Upper lobe of right lung (tissue), 1 donor: Measurements from ENCODE around the gene SLC36A3. TPM values are rescaled to one million over a fixed set of nuclear protein-coding genes. Genes with fewer than 3 reads are reported as not detected.

ENCODE experiments used
- ATAC-seq: fragments of 200-7000 bp; cut with Tn5 transposase; one replicate; pipeline ENCODE4 v1.9.1; 2020; ENCODE audit warnings: mild to moderate bottlenecking, moderate library complexity
- DNase-seq: peaks from one replicate; pipeline ENCODE4 v3.0.0-alpha.2; 2020
- H3K27ac ChIP-seq: fragments of 200-600 bp; one replicate; pipeline ENCODE4 v1.8.0; 2022
- H3K27me3 ChIP-seq: fragments of 200-600 bp; one replicate; pipeline ENCODE4 v1.8.0; 2022; ENCODE audit warnings: mild to moderate bottlenecking
- H3K36me3 ChIP-seq: fragments of 200-600 bp; one replicate; pipeline ENCODE4 v1.8.0; 2022
- H3K4me1 ChIP-seq: fragments of 200-600 bp; one replicate; pipeline ENCODE4 v1.8.0; 2022
- H3K4me3 ChIP-seq: fragments of 200-600 bp; one replicate; pipeline ENCODE4 v1.8.0; 2022; ENCODE audit warnings: mild to moderate bottlenecking
- H3K9me3 ChIP-seq: fragments of 200-600 bp; one replicate; pipeline ENCODE4 v1.8.0; 2022
- CTCF ChIP-seq: fragments of 200-600 bp; IDR thresholded peaks from one replicate; pipeline ENCODE4 v1.8.0; 2022; ENCODE audit warnings: antibody characterized with exemption
- intact Hi-C: fragments of 100-400 bp; cut with DNase I; formaldehyde crosslinking; loops from one replicate; pipeline ENCODE4 v1.11.0; 2022
- total RNA-seq: library from RNA; stranded (reverse); fragmentation: NEBNext Ultra II Directional; extraction: Animal tissue kit (Norgen Biotek cat#: 25700); gene quantifications from one replicate; pipeline ENCODE4 v1.2.1, GENCODE V29; 2021
- donor health status: DM: no; HTN: yes; CAD: no; lungs with severe emphysema.

SLC36A3 gene
- total RNA-seq, 1 donor from 2014 or later = not detected

- Histone ChIP-seq H3K27ac (no peak overlapping the region), H3K9me3 (no peaks in the 10 kb centered on the region), H3K4me1 (peaks cover 15% of the 10 kb centered on the region), H3K36me3 (no peaks in the 10 kb centered on the region), H3K27me3 (no peaks in the 10 kb centered on the region), H3K4me3 (peak overlapping the region; percentile 88)
- DNase-seq = no peak
- intact Hi-C loops = no loop called here
- no peak for ATAC-seq
- TF ChIP-seq CTCF = no peak
Measured at GRCh38 chr5:151254556-151254955, 49.0 kb downstream of the SLC36A3 start.

DNA sequence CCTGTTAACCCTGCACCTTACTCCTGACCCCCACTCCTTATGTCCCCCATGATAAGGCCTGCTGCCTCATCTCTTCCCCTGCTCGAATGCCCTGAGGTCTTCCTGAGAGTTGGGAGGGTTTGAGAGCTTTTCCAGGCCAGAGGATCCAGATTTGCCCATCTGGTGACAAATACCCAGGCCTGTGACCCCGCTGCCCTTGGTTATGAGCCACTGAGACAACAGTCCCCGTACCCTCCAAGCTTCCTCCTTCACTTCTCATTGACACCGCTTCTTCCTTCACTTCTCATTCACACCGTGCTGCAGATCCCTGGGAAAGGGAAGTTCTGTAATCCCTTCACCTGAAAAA is 50.0 kb downstream of the SLC36A3 start:
- intact Hi-C loops = no loop called here
- Histone ChIP-seq H3K4me3 (peak overlapping the region; percentile 88), H3K9me3 (no peaks in the 10 kb centered on the region), H3K27ac (peak overlapping the region; percentile 78), H3K4me1 (peaks cover 13% of the 10 kb centered on the region), H3K36me3 (no peaks in the 10 kb centered on the region), H3K27me3 (no peaks in the 10 kb centered on the region)
- no peak for ATAC-seq
- no peak for DNase-seq
- TF ChIP-seq CTCF = no peak

GRCh38 chr5:151252762-151253604 is 50.6 kb downstream of the SLC36A3 start, which contains the start of gene GM2A:
GM2A (plus strand) TSS chr5:151253185; CDS start chr5:151253217, 32 bp downstream.
- no peaks in the 10 kb centered on the region for H3K36me3 ChIP-seq
- DNase-seq (peak; percentile 100), ATAC-seq (peak; percentile 97)
- H3K27ac ChIP-seq = peak within 1 kb of the TSS; percentile 78
- H3K4me1 ChIP-seq = peaks cover 12% of the 10 kb centered on the region
- H3K27me3 ChIP-seq = no peaks in the 10 kb centered on the region
- H3K9me3 ChIP-seq = no peaks in the 10 kb centered on the region
- intact Hi-C loops = no loop called here
- peak within 1 kb of the TSS; percentile 88 for H3K4me3 ChIP-seq
- TF ChIP-seq CTCF = no peak

- no peak for ATAC-seq
- H3K4me3 ChIP-seq = no peak overlapping the region
- H3K27ac ChIP-seq = no peak overlapping the region
- H3K4me1 ChIP-seq = peaks cover 12% of the 10 kb centered on the region
- TF ChIP-seq CTCF = no peak
- intact Hi-C loops = no loop called here
- H3K27me3 ChIP-seq = no peaks in the 10 kb centered on the region
- no peaks in the 10 kb centered on the region for H3K9me3 ChIP-seq
- no peak for DNase-seq
- no peaks in the 10 kb centered on the region for H3K36me3 ChIP-seq
Measured at GRCh38 chr5:151251621-151252020, 51.9 kb downstream of the SLC36A3 start.

DNA sequence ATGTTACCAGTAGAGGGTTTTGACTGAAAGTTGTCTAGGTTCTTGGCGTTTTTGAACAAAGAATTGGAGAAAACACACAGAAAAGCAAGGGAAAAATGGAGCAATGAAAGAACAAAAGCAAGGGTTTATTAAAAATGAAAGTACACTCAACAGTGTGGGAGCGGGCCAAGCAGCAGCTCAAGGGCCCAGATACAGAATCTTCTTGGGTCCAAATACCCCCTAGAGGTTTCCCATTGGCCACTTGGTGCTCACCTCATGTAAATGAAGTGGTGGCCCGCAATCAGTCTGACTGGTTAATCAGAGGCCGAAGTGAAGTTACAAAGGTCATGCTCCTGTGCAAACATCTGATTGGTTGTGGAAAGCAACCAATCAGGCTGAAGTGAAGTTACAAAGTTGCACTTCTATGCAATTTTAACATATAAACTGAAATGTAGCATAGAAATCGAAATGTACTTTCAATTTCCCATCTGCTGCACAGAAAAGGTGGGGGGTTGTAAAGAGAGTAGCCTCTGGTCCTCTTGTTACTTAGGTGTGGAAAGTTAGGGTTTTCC is 52.5 kb downstream of the SLC36A3 start:
- DNase-seq = no peak
- H3K4me3 ChIP-seq = no peak overlapping the region
- no peak overlapping the region for H3K27ac ChIP-seq
- peaks cover 12% of the 10 kb centered on the region for H3K4me1 ChIP-seq
- no peaks in the 10 kb centered on the region for H3K27me3 ChIP-seq
- no peaks in the 10 kb centered on the region for H3K9me3 ChIP-seq
- intact Hi-C loops = no loop called here
- TF ChIP-seq CTCF = no peak
- ATAC-seq = no peak
- H3K36me3 ChIP-seq = no peaks in the 10 kb centered on the region
